Measurements from ENCODE around the gene ATG4C. TPM values are rescaled to one million over a fixed set of nuclear protein-coding genes. Genes with fewer than 3 reads are reported as not detected.

Gene ATG4C
- total and polyA plus RNA-seq, 8 donors: 12.7 to 21.3 (median 18.3) TPM

DNA sequence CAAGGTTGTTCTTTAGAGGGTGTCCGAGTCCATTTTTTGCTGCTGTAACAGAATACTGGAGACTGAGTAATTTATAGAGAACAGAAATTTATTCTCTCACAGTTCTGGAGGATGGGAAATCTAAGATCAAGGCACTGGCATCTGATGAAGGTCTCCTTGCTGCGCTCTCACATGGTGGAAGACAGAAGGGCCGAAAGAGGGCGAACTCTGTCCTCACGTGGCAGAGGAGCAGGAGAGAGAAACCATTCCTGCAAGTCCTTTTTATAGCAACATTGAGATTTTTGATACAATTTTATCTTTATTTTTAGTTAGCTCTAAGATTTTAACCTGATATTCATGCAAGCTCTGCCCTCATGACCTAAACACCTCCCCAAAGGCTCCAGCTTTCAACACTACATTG, 48.3 kb downstream of the ATG4C start:
- DNase-seq (no peak), ATAC-seq (no peak)
- TF ChIP-seq, protein P1, sequence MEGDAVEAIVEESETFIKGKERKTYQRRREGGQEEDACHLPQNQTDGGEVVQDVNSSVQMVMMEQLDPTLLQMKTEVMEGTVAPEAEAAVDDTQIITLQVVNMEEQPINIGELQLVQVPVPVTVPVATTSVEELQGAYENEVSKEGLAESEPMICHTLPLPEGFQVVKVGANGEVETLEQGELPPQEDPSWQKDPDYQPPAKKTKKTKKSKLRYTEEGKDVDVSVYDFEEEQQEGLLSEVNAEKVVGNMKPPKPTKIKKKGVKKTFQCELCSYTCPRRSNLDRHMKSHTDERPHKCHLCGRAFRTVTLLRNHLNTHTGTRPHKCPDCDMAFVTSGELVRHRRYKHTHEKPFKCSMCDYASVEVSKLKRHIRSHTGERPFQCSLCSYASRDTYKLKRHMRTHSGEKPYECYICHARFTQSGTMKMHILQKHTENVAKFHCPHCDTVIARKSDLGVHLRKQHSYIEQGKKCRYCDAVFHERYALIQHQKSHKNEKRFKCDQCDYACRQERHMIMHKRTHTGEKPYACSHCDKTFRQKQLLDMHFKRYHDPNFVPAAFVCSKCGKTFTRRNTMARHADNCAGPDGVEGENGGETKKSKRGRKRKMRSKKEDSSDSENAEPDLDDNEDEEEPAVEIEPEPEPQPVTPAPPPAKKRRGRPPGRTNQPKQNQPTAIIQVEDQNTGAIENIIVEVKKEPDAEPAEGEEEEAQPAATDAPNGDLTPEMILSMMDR (IDR thresholded peaks at IDR 0.05): no peak
- intact Hi-C loops (cut with DNase I): no loop called here
- H3K9me3 ChIP-seq: no peaks in the 10 kb centered on the region
- H3K27me3 ChIP-seq: no peaks in the 10 kb centered on the region
- no peaks in the 10 kb centered on the region for H3K36me3 ChIP-seq
- no peaks in the 10 kb centered on the region for H3K4me1 ChIP-seq
- no peak overlapping the region for H3K27ac ChIP-seq
- no peak overlapping the region for H3K4me3 ChIP-seq

GRCh38 chr1:62833529-62833928, 49.6 kb downstream of the ATG4C start:
- H3K4me1 ChIP-seq: no peaks in the 10 kb centered on the region
- H3K27me3 ChIP-seq: no peaks in the 10 kb centered on the region
- H3K36me3 ChIP-seq: no peaks in the 10 kb centered on the region
- intact Hi-C loops (cut with DNase I): no loop called here
- no peak overlapping the region for H3K4me3 ChIP-seq
- H3K27ac ChIP-seq: no peak overlapping the region
- DNase-seq (no peak), ATAC-seq (no peak)
- no peaks in the 10 kb centered on the region for H3K9me3 ChIP-seq
- TF ChIP-seq, protein P1 (IDR thresholded peaks at IDR 0.05): no peak

DNA sequence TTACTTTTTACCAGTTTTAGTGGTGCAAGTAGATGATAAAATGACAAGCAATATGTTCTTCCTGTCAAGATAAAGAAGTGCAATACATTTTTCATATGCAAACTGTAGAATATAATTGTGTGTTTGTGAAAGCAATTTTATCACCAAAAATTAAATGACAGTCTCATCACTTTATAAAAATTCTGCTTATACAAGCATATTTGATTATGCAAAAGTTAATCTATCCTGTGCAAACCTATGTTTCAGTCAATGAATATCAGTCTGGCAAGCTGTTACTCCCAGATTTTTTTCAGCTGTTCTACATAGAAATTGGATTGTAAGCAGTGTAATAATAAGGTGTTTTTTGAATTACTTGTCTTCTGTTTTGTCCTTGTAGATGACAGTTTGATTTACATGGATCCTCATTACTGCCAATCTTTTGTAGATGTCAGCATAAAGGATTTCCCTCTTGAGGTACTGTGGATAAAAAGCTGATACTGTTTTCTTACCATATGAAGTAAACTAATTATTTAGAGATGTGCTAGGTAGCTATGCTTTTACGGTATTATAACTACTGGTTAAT, 50.5 kb downstream of the ATG4C start:
- no peaks in the 10 kb centered on the region for H3K36me3 ChIP-seq
- intact Hi-C loops (cut with DNase I): no loop called here
- DNase-seq (no peak), ATAC-seq (no peak)
- no peak overlapping the region for H3K4me3 ChIP-seq
- TF ChIP-seq, protein P1 (IDR thresholded peaks at IDR 0.05): no peak
- no peaks in the 10 kb centered on the region for H3K27me3 ChIP-seq
- no peak overlapping the region for H3K27ac ChIP-seq
- H3K4me1 ChIP-seq: no peaks in the 10 kb centered on the region
- no peaks in the 10 kb centered on the region for H3K9me3 ChIP-seq

DNA sequence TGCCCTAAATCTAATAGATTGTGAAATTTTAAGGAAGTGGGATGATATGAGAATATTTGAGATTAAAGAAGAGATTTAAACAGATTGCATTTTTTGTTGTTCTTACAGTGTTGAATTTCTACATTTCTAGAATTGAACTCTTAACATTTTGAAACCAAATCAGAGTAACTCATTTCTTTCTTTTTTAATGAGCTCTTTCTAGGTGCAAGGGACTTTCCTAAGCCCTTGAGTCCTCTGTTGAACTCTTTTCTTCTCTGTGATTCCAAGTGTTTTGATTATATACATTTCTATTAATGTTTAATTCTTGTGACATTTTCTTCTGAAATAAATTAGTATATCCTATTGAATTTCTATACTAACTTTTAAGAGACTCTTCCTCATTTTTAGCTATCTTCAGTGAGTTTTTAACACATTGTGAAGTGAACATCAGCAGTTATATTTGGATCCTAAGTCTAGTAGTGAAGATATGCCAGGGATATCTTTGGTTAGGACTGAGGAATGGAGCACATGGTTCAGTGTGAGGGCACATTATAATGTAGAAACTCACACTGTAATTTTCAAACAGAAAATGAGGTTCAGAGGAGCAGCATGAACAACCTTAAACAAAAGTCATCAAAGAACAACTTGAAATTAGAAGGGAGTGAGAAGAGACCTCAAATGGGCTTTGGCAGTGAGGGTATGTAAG, 53.1 kb downstream of the ATG4C start:
- TF ChIP-seq, protein P1 (IDR thresholded peaks at IDR 0.05): no peak
- no peaks in the 10 kb centered on the region for H3K4me1 ChIP-seq
- DNase-seq (no peak), ATAC-seq (no peak)
- H3K9me3 ChIP-seq: no peaks in the 10 kb centered on the region
- H3K27me3 ChIP-seq: no peaks in the 10 kb centered on the region
- no peak overlapping the region for H3K27ac ChIP-seq
- no peak overlapping the region for H3K4me3 ChIP-seq
- intact Hi-C loops (cut with DNase I): no loop called here
- H3K36me3 ChIP-seq: no peaks in the 10 kb centered on the region

DNA sequence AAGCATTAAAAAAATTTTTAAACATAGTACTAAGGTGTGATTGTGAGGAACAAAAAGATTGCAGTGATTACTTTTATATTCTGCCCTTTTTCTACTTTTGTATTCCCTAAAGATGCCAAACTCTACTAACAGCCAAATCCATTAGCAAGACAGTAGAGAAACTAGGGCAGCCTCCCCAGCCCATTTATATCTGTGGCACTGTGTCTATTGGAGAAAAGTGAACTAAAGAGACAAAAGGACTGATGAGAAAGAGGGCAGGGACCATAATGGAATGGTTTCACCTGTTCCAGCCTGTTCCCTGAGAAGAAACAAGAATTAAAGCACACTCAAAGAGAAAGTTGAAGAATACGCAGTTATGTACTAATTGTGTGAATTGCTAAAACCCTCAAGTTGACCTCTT, 56.6 kb downstream of the ATG4C start:
- DNase-seq (no peak), ATAC-seq (no peak)
- Histone ChIP-seq H3K4me3 (no peak overlapping the region), H3K4me1 (no peaks in the 10 kb centered on the region), H3K27ac (no peak overlapping the region), H3K9me3 (no peaks in the 10 kb centered on the region), H3K27me3 (no peaks in the 10 kb centered on the region), H3K36me3 (peaks cover 0 to 1% of the 10 kb centered on the region in 2 donors)
- TF ChIP-seq, protein P1 (IDR thresholded peaks at IDR 0.05): no peak
- intact Hi-C loops (cut with DNase I): no loop called here
